ENCODE data around the gene SNX9. TPM values are rescaled to one million over a fixed set of nuclear protein-coding genes. Genes with fewer than 3 reads are reported as not detected.
A peak's percentile ranks its signal among the peaks of the same experiment; 100 is the strongest.

The SNX9 gene
- total and polyA plus RNA-seq, 2 of the 8 experiments (the other 6 are each of a cell fraction or from before 2014, with no cell fraction given): 11.8 to 23.2 TPM

DNA sequence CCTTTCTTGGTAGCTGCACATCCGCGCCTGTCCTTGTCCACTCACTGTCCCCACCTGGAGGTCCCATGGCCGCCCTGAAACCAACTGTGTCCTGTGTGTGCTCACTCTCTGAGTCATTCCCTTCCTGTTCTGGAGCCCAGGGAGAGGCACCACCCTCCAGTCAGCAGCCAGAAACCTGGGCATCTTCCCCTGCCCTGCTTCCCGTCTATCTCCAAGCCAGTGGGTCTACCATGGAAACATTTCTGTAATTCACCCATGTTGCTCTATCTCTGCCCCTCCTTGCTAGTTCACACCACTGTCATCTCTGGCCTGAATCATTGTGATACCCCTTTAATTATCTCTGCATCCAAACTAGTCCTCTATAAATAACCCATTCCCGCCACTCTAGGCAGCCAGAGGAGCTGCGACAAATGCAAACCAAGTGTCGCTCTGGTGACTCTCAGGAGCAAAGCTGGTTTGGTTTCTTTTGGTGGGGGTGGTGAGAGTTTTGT lies 129.9 kb downstream of the SNX9 start:
- ChIA-PET CTCF (ENCODE audit: partially characterized antibody) (interaction anchor here (1.0 to 1.6 kb wide), 6 partner anchors 15 to 196 kb away, joined by 3 to 6 read pairs (median 3); no protein-coding TSS in a partner anchor), POLR2A (ENCODE audit: partially characterized antibody) (interaction anchor here (0.7 kb wide), 1 partner anchor 14 kb away, joined by 3 read pairs; no protein-coding TSS in a partner anchor)
- Histone ChIP-seq H3K56ac (replicated peaks; ENCODE audit: insufficient read length, low read depth, low read length) (no peak overlapping the region), H2AK5ac (ENCODE audit: low read depth, low read length) (no peak overlapping the region), H4K5ac (ENCODE audit: insufficient read length, low read depth, low read length) (no peak overlapping the region), H3K36me3 (ENCODE audit: control insufficient read depth in 2 of 4, insufficient read depth in 4 of 4, low read length in 3 of 4) (no peaks in the 10 kb centered on the region), H4K8ac (ENCODE audit: extremely low read depth, insufficient read depth, low read length) (no peak overlapping the region), H2BK12ac (ENCODE audit: low read depth, low read length) (no peak overlapping the region), H3K14ac (ENCODE audit: insufficient read length) (no peak overlapping the region), H2AFZ (ENCODE audit: low read length) (no peak overlapping the region), H4K20me1 (replicated peaks in 1 of 2; ENCODE audit: control insufficient read depth in 1 of 2, insufficient read depth in 2 of 2, low read length in 2 of 2) (no peaks in the 10 kb centered on the region), H2BK120ac (replicated peaks; ENCODE audit: low read depth, low read length) (no peak overlapping the region), H3K27me3 (replicated peaks in 1 of 4; ENCODE audit: control insufficient read depth in 3 of 4, extremely low read depth in 1 of 4, insufficient read depth in 3 of 4, low read length in 3 of 4) (no peaks in the 10 kb centered on the region), H2BK15ac (ENCODE audit: low read length) (no peak overlapping the region), H3K4me2 (ENCODE audit: insufficient read depth in 1 of 2, low read depth in 2 of 2, low read length in 2 of 2) (no peak overlapping the region), H3K23me2 (ENCODE audit: low read depth, low read length) (no peaks in the 10 kb centered on the region), H3K4me3 (ENCODE audit: extremely low read depth in 1 of 4, insufficient read depth in 2 of 4, low read depth in 3 of 4, low read length in 4 of 4) (no peak overlapping the region), H3K9me3 (ENCODE audit: insufficient read depth in 2 of 2, low read depth in 1 of 2, low read length in 1 of 2) (no peaks in the 10 kb centered on the region), H3K4ac (replicated peaks; ENCODE audit: insufficient read length, low read depth, low read length) (no peak overlapping the region), H3K79me2 (ENCODE audit: control insufficient read depth in 1 of 2, insufficient read depth in 2 of 2, low read length in 2 of 2) (no peaks in the 10 kb centered on the region), H3K18ac (ENCODE audit: extremely low read depth, low read length) (no peak overlapping the region), H3K23ac (ENCODE audit: insufficient read length) (no peak overlapping the region), H3K27ac (ENCODE audit: low read depth, low read length) (no peak overlapping the region), H3K4me1 (replicated peaks in 1 of 4; ENCODE audit: control insufficient read depth in 3 of 4, insufficient read depth in 4 of 4, low read length in 3 of 4) (peaks cover 0 to 2% (median 0%) of the 10 kb centered on the region in 4 experiments; a peak in 1 of 7 replicates), H3K9ac (replicated peaks in 1 of 4; ENCODE audit: extremely low read depth in 1 of 4, low read depth in 3 of 4, low read length in 3 of 4) (no peak overlapping the region), H4K91ac (replicated peaks; ENCODE audit: insufficient read length, low read length) (no peak overlapping the region), H2BK20ac (ENCODE audit: low read length) (no peak overlapping the region), H3K79me1 (ENCODE audit: low read depth, low read length) (no peaks in the 10 kb centered on the region), H2BK5ac (ENCODE audit: low read depth, low read length) (no peak overlapping the region)
- no peak for TF ChIP-seq EP300 (IDR thresholded peaks at IDR 0.05; ENCODE audit: borderline replicate concordance in 1 of 2, low read depth in 2 of 2, low read length in 2 of 2)
- TF ChIP-seq, protein P1, sequence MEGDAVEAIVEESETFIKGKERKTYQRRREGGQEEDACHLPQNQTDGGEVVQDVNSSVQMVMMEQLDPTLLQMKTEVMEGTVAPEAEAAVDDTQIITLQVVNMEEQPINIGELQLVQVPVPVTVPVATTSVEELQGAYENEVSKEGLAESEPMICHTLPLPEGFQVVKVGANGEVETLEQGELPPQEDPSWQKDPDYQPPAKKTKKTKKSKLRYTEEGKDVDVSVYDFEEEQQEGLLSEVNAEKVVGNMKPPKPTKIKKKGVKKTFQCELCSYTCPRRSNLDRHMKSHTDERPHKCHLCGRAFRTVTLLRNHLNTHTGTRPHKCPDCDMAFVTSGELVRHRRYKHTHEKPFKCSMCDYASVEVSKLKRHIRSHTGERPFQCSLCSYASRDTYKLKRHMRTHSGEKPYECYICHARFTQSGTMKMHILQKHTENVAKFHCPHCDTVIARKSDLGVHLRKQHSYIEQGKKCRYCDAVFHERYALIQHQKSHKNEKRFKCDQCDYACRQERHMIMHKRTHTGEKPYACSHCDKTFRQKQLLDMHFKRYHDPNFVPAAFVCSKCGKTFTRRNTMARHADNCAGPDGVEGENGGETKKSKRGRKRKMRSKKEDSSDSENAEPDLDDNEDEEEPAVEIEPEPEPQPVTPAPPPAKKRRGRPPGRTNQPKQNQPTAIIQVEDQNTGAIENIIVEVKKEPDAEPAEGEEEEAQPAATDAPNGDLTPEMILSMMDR (IDR thresholded peaks at IDR 0.05; ENCODE audit: control extremely low read depth in 1 of 3, insufficient read depth in 1 of 3, low read depth in 1 of 3, low read length in 3 of 3): peak in 1 of 3 experiments; percentile 1; a peak in 1 of 4 replicates
- FAIRE-seq (no peak), DNase-seq (ENCODE audit: low read depth in 1 of 2, low spot score in 2 of 2) (no peak)
- 96% methylated on average over 7 of the region's 7 CpGs; no CpG with 5 or more reads in 1 of the 2 experiments for WGBS, 2 experiments (ENCODE audit: extremely low coverage in 1 of 2, insufficient coverage in 1 of 2, insufficient read length in 1 of 2, insufficient replicate concordance in 2 of 2, low coverage in 1 of 2, low lambda C conversion rate in 2 of 2, missing lambda C conversion rate in 1 of 2)

Measured in H1 (cell line).